HG03354 (cell line): ENCODE measurements around the gene APOBEC2.

Experiments used
- ATAC-seq: cut with Tn5 transposase; IDR thresholded peaks from one replicate; pipeline ENCODE4 v1.9.1; 2021; ENCODE audit warnings: mild to moderate bottlenecking; ENCODE audit not compliant: unreplicated experiment, poor library complexity, severe bottlenecking

APOBEC2 gene

DNA sequence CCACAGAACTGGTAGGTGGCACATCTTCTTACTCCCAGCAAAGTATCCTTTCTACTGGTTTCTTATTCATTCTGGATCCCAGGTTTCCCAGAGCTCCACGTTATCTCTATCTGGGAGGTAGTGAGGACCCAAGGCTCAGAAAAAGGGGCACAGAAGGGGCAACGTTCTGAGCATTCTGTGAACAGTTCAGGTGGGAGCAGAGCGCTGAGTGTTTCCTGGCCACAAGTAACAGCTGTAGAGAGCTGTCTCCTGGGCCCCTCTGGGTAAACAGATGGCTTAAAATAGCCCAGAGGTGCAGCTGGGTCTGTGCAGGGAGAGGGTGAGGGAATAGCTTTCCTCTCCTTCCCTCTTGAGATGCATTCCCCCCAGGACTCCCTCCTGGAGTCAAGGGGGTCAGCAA, 2.1 kb downstream of the APOBEC2 start:
- ATAC-seq = no peak

DNA sequence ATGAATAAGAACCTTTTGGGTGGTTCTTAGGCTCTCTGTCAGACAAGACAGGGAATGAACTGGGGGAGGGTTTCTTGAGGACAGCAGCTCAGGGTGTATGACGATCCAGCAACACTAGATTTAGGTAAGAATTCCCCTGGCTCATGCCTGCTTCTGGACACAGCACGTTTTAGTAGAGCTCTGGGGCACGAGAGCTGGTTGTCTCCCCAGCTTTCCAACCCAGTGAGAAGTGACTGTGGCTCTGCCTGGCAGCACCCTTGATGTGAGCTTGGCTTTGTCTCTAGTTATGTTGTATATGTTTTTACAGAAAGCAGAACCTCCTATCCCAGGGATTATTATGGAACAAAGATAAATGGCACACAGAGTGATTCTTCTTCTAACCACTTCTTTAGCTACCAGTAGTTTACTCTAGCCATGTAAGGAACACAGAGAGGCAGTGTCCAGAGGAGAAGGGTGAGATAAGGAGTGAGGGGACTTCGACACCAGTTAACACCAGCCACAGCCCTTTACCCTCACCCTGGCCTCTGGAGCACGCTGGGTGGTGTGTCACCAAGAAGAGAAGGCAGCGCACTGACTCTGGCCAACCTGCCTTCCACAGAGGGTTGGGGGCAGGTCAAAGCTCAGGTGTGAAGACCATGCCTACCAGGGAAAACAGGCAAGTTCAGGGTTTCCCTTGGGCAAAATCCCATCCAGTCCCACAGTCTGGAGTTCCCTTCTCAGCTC, 3.9 kb downstream of the APOBEC2 start:
- no peak for ATAC-seq

- ATAC-seq = no peak
Observed at GRCh38 chr6:41058783-41059181, 5.8 kb downstream of the APOBEC2 start.

- ATAC-seq = no peak
Observed at GRCh38 chr6:41059556-41059955, 6.6 kb downstream of the APOBEC2 start.

DNA sequence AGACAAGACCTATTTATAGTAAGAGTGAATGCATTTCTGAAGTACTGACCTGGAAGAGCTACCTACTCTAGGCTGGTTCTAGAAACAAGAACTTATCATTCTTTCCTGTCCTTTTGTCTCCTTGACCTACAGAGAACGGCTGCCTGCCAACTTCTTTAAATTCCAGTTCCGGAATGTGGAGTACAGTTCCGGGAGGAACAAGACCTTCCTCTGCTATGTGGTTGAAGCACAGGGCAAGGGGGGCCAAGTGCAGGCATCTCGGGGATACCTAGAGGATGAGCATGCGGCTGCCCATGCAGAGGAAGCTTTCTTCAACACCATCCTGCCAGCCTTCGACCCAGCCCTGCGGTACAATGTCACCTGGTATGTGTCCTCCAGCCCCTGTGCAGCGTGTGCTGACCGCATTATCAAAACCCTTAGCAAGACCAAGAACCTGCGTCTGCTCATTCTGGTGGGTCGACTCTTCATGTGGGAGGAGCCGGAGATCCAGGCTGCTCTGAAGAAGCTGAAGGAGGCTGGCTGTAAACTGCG, 8.3 kb downstream of the APOBEC2 start:
- ATAC-seq = no peak

DNA sequence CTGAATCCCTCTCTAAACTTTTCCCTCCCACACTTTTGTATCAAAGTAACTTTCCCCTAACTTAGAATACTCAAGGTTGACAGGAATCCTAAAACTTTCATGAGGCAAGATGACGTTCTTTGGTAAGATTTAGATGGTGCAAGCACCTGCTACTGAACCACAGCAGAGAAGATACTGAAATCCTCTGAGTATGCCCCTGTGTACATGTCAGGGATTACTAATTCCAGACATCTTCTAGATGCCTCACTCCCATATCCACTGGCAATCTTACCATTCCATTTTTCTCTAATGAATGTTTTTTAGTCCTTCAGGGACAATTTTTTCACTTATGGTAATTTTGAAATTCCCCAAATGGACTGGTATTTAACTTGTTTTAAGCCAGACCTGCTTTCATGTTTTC, 9.1 kb downstream of the APOBEC2 start:
- no peak for ATAC-seq

DNA sequence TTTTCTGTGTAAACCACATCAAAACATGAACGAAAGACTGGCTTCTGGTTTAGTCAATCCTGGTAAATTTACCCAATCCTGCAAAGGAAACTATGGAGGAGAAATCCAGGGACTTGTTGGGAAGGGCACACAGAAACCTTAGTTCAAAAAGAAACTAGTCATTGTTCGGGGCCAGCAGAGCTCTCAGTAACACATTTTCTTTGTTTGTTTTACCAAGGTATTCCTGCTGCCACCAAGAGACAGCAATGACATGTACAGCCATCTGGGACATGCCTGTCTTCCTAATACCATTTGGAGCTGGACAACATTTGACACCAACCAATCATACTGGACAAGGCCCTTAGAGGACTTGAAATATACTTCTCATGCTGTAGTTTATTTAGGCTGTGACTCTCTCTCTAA, 10.9 kb downstream of the APOBEC2 start:
- ATAC-seq = no peak

DNA sequence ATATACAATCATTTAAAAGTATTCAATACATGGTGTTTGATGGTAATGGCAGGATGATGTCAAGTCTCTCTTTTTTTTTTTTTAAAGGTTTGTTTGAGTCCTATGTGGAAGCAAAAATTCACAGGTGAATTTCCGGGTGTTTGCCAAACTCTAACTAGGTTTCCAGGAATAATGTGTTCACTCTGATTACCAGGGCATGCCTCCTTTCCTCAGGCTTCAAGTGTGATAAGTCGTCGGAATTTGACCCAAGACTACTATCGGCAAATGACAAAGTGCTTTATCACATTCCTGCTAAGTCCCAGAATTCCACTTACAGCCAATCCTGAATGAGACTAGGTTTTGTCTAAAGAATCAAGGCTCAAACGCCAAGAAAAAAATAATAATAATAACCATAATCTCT, 11.8 kb downstream of the APOBEC2 start:
- ATAC-seq = no peak

DNA sequence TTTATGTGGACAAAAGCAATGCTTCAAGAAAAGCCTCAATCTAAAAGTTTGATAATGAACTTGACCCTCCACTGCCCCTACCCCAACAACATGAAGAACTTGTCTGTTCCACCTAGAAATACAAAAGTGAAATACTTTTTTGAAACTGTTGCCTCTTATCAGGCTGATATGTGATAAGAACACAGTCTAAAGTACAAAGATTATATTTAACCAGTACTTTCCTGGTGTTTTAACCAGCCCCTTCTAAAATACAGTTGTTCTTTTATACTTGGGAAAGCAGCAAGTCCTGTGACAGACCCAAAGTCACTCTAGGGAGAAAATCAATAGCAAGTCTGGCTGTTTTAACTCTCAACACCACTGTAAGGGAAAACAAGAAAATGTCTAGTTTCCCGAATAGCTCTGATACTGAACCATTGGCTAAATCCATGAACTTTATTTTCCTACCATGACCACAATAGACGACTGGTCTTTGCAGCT, 12.6 kb downstream of the APOBEC2 start:
- no peak for ATAC-seq

- ATAC-seq = no peak
Observed at GRCh38 chr6:41066867-41067304, 13.9 kb downstream of the APOBEC2 start.

DNA sequence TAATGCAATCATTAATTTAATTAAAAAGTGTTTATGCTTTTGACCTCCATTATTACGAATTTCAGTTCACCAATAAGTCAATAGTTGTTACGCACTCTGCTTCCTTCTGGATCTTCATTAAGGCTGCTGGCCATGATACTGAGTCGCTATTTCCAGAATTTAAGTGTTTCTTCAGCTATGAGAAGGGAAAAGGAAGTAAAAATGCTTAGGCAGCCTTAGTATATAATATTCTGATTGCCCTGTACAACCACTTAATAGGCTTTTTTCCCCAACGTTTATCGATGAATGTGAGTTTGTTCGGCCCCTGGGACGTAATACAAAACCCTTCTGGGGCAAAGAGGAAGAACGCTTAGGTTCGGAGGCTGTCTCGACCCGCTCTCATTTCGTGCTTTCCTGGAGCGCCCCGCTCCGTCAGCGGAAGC, 18.5 kb downstream of the APOBEC2 start:
- no peak for ATAC-seq

- ATAC-seq = peak; percentile 73
Observed at GRCh38 chr6:41071923-41072835, 19.2 kb downstream of the APOBEC2 start, which contains the start of gene OARD1. TSS of gene OARD1 (minus strand) at chr6:41072356. CDS start at chr6:41071634, 722 bp downstream.

DNA sequence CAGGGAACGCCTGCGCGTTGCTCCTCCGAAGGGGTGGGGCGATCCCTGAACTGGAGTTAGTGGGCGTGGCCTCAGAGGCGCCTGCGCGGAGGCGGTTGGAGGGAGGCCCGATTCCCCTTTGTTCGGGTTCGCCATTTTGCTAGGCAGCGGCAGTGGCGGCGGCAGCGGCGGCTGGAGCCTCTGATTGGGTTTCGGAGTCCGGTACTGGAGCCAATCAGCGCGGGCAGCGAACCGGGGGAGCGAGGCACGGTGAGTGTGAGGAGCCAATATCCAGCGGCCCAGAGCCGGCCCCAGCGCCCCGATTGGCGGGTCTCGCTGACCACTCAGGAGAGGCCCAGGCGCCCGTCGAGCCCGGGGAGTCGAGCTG, 19.8 kb downstream of the APOBEC2 start, which contains the start of gene NFYA:
Gene NFYA (plus strand): TSS at position 139 of the 367 bp plus-strand sequence. CDS start 6,116 bp downstream, outside the sequence.
- ATAC-seq = peak; percentile 65

DNA sequence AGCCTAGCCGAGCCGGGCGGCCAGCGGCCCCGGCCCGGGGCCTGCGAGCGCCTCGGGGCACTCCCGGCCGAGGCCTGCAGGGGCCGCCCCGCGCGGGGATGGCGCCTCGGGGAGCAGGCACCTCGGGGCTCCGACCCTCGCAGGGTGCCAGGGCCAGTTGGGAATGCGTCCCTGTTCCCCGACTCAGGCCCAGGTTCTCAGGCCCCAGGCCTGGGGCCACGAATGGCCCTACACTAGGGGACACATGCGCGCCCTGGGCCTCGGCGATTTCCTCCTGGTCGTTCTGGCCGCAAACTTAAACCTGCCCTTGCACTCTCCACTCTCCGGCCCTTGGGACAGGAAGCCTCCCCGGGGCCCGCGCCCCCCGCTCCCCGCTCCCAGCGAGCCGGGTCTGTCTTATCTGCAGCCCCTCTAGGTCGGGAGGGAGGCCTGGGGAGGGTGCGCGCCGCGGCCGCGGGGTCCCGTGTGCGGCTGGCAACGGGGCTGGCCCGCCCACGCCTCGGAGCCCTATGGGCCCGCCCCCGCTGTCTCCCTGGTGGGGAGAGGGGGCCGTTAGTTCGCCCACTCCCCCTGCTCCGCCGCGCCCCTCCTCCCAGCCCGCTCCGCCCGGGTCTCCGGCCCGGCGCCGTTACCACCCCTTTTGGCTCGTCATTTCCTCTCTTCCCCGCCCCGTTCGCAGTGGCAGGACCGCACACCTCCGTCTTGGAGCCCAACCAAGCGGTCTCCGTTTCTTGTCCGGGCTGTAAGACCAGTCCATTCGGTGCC, 20.4 kb downstream of the APOBEC2 start:
- peak; percentile 41 for ATAC-seq

GRCh38 chr6:41073968-41074691, 21.1 kb downstream of the APOBEC2 start:
- ATAC-seq = no peak

- no peak for ATAC-seq
Observed at GRCh38 chr6:41074692-41075436, 21.9 kb downstream of the APOBEC2 start.

DNA sequence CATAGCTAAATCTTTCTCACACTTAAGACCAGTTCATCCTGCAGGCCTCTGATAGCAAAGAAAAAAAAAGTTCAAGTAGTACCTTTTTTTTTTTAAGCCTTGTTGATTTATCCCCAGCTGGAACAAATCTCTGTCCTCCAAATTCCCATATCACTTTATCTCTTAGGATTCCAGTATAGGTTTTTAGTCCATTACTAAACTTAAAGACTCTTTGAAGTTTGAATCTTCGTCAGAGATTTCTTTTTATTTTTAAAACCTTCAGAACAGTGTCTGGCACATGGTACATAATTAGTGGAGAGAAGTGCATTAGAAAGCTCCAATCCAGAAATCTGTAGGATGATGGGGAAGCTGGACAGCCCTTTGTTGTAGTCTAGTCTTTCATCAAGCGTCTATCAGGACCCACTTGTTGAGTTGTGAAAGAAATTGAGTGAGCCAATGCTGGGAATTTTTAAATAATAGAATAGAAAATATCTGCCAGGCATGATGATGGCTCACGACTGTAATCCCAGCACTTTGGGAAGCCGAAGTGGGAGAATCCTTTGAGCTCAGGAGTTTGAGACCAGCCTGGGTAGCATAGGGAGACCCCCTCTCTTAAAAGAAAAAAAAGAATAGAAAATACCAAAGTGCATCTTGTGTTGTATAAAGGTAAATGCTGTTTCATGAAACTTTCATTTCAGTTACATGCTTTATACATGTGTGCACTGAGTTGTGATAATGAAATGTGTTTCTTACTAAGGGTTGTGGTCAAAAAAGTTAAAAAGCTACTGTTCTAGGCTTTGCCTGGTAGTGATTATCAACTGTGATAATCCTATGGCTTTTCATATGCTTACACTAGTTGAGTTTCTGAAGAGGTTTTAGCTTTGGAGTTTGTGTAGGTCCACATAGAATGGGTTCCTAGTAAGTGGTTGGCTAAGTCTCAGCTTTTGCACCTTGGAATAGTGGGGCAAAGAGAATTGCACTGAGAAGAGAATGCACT, 22.9 kb downstream of the APOBEC2 start:
- ATAC-seq = no peak
